ENCODE data around the gene OSBPL3.

DNA sequence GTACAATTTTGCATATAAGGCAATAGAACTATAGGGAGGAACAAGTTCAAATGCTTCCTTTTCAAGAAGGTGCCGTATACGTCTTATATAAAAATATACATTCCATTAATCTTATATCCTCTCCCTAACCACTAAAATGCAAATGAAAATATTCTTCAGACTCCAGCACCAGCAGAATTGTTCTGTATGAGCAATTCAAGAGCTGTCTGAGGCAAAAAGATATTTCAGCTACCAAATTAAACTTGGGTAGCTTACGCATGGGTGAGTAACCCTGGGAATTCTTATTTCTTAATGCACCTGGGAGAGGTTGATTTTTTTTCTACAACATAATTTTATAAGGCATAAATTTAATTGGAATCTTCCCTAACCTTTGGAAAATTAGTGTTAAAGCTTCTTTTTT lies 180.5 kb downstream of the OSBPL3 start:
- TF ChIP-seq POLR2AphosphoS5 (IDR thresholded peaks at IDR 0.05; ENCODE audit: insufficient read depth in 1 of 2, low read depth in 1 of 2) = no peak
- TF ChIP-seq, protein P1, sequence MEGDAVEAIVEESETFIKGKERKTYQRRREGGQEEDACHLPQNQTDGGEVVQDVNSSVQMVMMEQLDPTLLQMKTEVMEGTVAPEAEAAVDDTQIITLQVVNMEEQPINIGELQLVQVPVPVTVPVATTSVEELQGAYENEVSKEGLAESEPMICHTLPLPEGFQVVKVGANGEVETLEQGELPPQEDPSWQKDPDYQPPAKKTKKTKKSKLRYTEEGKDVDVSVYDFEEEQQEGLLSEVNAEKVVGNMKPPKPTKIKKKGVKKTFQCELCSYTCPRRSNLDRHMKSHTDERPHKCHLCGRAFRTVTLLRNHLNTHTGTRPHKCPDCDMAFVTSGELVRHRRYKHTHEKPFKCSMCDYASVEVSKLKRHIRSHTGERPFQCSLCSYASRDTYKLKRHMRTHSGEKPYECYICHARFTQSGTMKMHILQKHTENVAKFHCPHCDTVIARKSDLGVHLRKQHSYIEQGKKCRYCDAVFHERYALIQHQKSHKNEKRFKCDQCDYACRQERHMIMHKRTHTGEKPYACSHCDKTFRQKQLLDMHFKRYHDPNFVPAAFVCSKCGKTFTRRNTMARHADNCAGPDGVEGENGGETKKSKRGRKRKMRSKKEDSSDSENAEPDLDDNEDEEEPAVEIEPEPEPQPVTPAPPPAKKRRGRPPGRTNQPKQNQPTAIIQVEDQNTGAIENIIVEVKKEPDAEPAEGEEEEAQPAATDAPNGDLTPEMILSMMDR (IDR thresholded peaks at IDR 0.05) = no peak
